Upper lobe of right lung (tissue), 1 donor: Measurements from ENCODE around the gene ZNF468. TPM values are rescaled to one million over a fixed set of nuclear protein-coding genes. Genes with fewer than 3 reads are reported as not detected.
"Not testable (repeated sequence)": the region's sequence is repeated elsewhere in the genome, so short reads cannot be mapped to it uniquely, and the experiment has no call there.

Experiments used
- ATAC-seq: fragments of 200-7000 bp; cut with Tn5 transposase; one replicate; pipeline ENCODE4 v1.9.1; 2020; ENCODE audit warnings: mild to moderate bottlenecking, moderate library complexity
- DNase-seq: peaks from one replicate; pipeline ENCODE4 v3.0.0-alpha.2; 2020
- H3K27ac ChIP-seq: fragments of 200-600 bp; one replicate; pipeline ENCODE4 v1.8.0; 2022
- H3K27me3 ChIP-seq: fragments of 200-600 bp; one replicate; pipeline ENCODE4 v1.8.0; 2022; ENCODE audit warnings: mild to moderate bottlenecking
- H3K36me3 ChIP-seq: fragments of 200-600 bp; one replicate; pipeline ENCODE4 v1.8.0; 2022
- H3K4me1 ChIP-seq: fragments of 200-600 bp; one replicate; pipeline ENCODE4 v1.8.0; 2022
- H3K4me3 ChIP-seq: fragments of 200-600 bp; one replicate; pipeline ENCODE4 v1.8.0; 2022; ENCODE audit warnings: mild to moderate bottlenecking
- H3K9me3 ChIP-seq: fragments of 200-600 bp; one replicate; pipeline ENCODE4 v1.8.0; 2022
- CTCF ChIP-seq: fragments of 200-600 bp; IDR thresholded peaks from one replicate; pipeline ENCODE4 v1.8.0; 2022; ENCODE audit warnings: antibody characterized with exemption
- intact Hi-C: fragments of 100-400 bp; cut with DNase I; formaldehyde crosslinking; loops from one replicate; pipeline ENCODE4 v1.11.0; 2022
- total RNA-seq: library from RNA; stranded (reverse); fragmentation: NEBNext Ultra II Directional; extraction: Animal tissue kit (Norgen Biotek cat#: 25700); gene quantifications from one replicate; pipeline ENCODE4 v1.2.1, GENCODE V29; 2021
- donor health status: DM: no; HTN: yes; CAD: no; lungs with severe emphysema.

Gene ZNF468
- total RNA-seq, 1 donor from 2014 or later, result 11.8 TPM

- H3K27ac ChIP-seq, result no peak overlapping the region
- no peak for TF ChIP-seq CTCF
- no peak for DNase-seq
- H3K36me3 ChIP-seq, result no peaks in the 10 kb centered on the region
- no peaks in the 10 kb centered on the region for H3K27me3 ChIP-seq
- no peak for ATAC-seq
- H3K9me3 ChIP-seq, result no peaks in the 10 kb centered on the region
- intact Hi-C loops, result no loop called here
- peaks cover 6% of the 10 kb centered on the region for H3K4me1 ChIP-seq
- no peak overlapping the region for H3K4me3 ChIP-seq
Measured at GRCh38 chr19:52823676-52824075, 33.7 kb downstream of the ZNF468 start.

- H3K9me3 ChIP-seq, intact Hi-C loops, H3K4me1 ChIP-seq, H3K27me3 ChIP-seq, H3K36me3 ChIP-seq: not testable (repeated sequence)
- H3K27ac ChIP-seq, result peak within 1 kb of the TSS; percentile 65
- DNase-seq, result peak; percentile 89
- H3K4me3 ChIP-seq, result peak within 1 kb of the TSS; percentile 78
- ATAC-seq, result peak; percentile 100
Measured at GRCh38 chr19:52821204-52821960, 36.0 kb downstream of the ZNF468 start, which contains the start of gene ZNF28. Gene ZNF28 (minus strand): TSS chr19:52821633. CDS start chr19:52817958, 3,675 bp downstream.

- intact Hi-C loops, H3K9me3 ChIP-seq, H3K36me3 ChIP-seq, H3K4me1 ChIP-seq, H3K27me3 ChIP-seq: not testable (repeated sequence)
- peak overlapping the region; percentile 65 for H3K27ac ChIP-seq
- ATAC-seq (peak; percentile 68), DNase-seq (peak; percentile 71)
- peak overlapping the region; percentile 78 for H3K4me3 ChIP-seq
Measured at GRCh38 chr19:52820472-52821203, 36.8 kb downstream of the ZNF468 start.

GRCh38 chr19:52809801-52810200, 47.6 kb downstream of the ZNF468 start:
- no peak for TF ChIP-seq CTCF
- ATAC-seq (no peak), DNase-seq (no peak)
- H3K4me3 ChIP-seq, result no peak overlapping the region
- peaks cover 18% of the 10 kb centered on the region for H3K9me3 ChIP-seq
- H3K27me3 ChIP-seq, result no peaks in the 10 kb centered on the region
- no peaks in the 10 kb centered on the region for H3K4me1 ChIP-seq
- H3K36me3 ChIP-seq, result peaks cover 16% of the 10 kb centered on the region
- intact Hi-C loops, result no loop called here
- H3K27ac ChIP-seq, result no peak overlapping the region

- H3K36me3 ChIP-seq, result peaks cover 18% of the 10 kb centered on the region
- H3K27ac ChIP-seq, intact Hi-C loops, ATAC-seq, H3K27me3 ChIP-seq, H3K4me3 ChIP-seq, H3K4me1 ChIP-seq, DNase-seq: not testable (repeated sequence)
- H3K9me3 ChIP-seq, result peaks cover 75% of the 10 kb centered on the region
Measured at GRCh38 chr19:52799950-52800640, 57.3 kb downstream of the ZNF468 start.

GRCh38 chr19:52789440-52789839, 68.0 kb downstream of the ZNF468 start:
- TF ChIP-seq CTCF, result no peak
- Histone ChIP-seq H3K9me3 (no peaks in the 10 kb centered on the region), H3K36me3 (no peaks in the 10 kb centered on the region), H3K27ac (no peak overlapping the region), H3K4me1 (peaks cover 4% of the 10 kb centered on the region), H3K4me3 (no peak overlapping the region), H3K27me3 (no peaks in the 10 kb centered on the region)
- DNase-seq (no peak), ATAC-seq (no peak)
- intact Hi-C loops, result no loop called here

Other genes with a start within 250 kb of the ZNF468 start
- gene ZNF83, start 219.3 kb downstream of the ZNF468 start, total RNA-seq, result 43.7 TPM
- 23.2 TPM for gene ZNF611, start 122.6 kb downstream of the ZNF468 start, total RNA-seq
- 13.1 TPM for gene ZNF600, start 70.8 kb downstream of the ZNF468 start, total RNA-seq
- gene ZNF28, start 36.0 kb downstream of the ZNF468 start, total RNA-seq, result 18.6 TPM
- 19.0 TPM for gene ZNF320, start 40.0 kb upstream of the ZNF468 start, total RNA-seq
- 9.1 TPM for gene ZNF888, start 65.8 kb upstream of the ZNF468 start, total RNA-seq
- gene ZNF816, start 105.3 kb upstream of the ZNF468 start, total RNA-seq, result 9.8 TPM
- gene ERVV-1, start 156.3 kb upstream of the ZNF468 start, total RNA-seq, result not detected
- not detected for gene ERVV-2, start 187.1 kb upstream of the ZNF468 start, total RNA-seq
- 35.3 TPM for gene ZNF160, start 245.8 kb upstream of the ZNF468 start, total RNA-seq